ENCODE data around the gene TRAPPC14. TPM values are rescaled to one million over a fixed set of nuclear protein-coding genes. Genes with fewer than 3 reads are reported as not detected.
A peak's percentile ranks its signal among the peaks of the same experiment; 100 is the strongest.
"Not testable (repeated sequence)": the region's sequence is repeated elsewhere in the genome, so short reads cannot be mapped to it uniquely, and the experiment has no call there.

Gene TRAPPC14
- 10 to 100 TPM in 3 of 4 donors, 1 to 10 TPM in 1; 6.9 to 36.9 (median 12.7) TPM for total RNA-seq

GRCh38 chr7:100158229-100159098 is at the start of gene TRAPPC14:
TRAPPC14 (minus strand) TSS chr7:100158723; CDS start chr7:100158499, 224 bp downstream.
- Histone ChIP-seq H3K36me3 (peaks cover 0 to 37% (median 0%) of the 10 kb centered on the region in 3 donors), H3K27me3 (no peaks in the 10 kb centered on the region), H3K27ac (peak within 1 kb of the TSS; percentile 59 to 85 (median 84)), H3K4me1 (peaks cover 0 to 47% (median 17%) of the 10 kb centered on the region in 4 donors), H3K9me3 (no peaks in the 10 kb centered on the region), H3K4me3 (peak within 1 kb of the TSS; percentile 56 to 85 (median 80))
- TF ChIP-seq POLR2A (IDR thresholded peaks at IDR 0.05) (peak; percentile 24 to 41), CTCF (IDR thresholded peaks at IDR 0.05) (peak in 1 of 5 experiments; percentile 14), EP300 (IDR thresholded peaks at IDR 0.05) (peak; percentile 20 to 63)
- DNase-seq (ENCODE audit: low spot score in 2 of 2): peak; percentile 81 to 82
- 1 to 2% methylated on average over 23 to 54 of the region's 87 CpGs for WGBS, 2 donors

GRCh38 chr7:100204454-100204853 is 45.9 kb upstream of the TRAPPC14 start:
- Histone ChIP-seq H3K4me3 (no peak overlapping the region), H3K4me1 (no peaks in the 10 kb centered on the region), H3K9me3 (no peaks in the 10 kb centered on the region), H3K27me3 (no peaks in the 10 kb centered on the region), H3K27ac (no peak overlapping the region), H3K36me3 (peaks cover 0 to 15% (median 0%) of the 10 kb centered on the region in 3 donors)
- WGBS, 2 donors: 80 to 84% methylated on average over 9 of the region's 9 CpGs
- TF ChIP-seq POLR2A (IDR thresholded peaks at IDR 0.05) (no peak), EP300 (IDR thresholded peaks at IDR 0.05) (no peak), CTCF (IDR thresholded peaks at IDR 0.05) (no peak)
- DNase-seq (ENCODE audit: low spot score in 2 of 2): no peak

- 81 to 89% methylated on average over 11 of the region's 11 CpGs for WGBS, 2 donors
- H3K9me3 ChIP-seq: no peaks in the 10 kb centered on the region
- H3K4me1 ChIP-seq: no peaks in the 10 kb centered on the region
- no peak for TF ChIP-seq POLR2A (IDR thresholded peaks at IDR 0.05)
- no peak for TF ChIP-seq CTCF (IDR thresholded peaks at IDR 0.05)
- TF ChIP-seq EP300 (IDR thresholded peaks at IDR 0.05): no peak
- H3K4me3 ChIP-seq: no peak overlapping the region
- DNase-seq (ENCODE audit: low spot score in 2 of 2): no peak
- peaks cover 0 to 15% (median 0%) of the 10 kb centered on the region in 3 donors for H3K36me3 ChIP-seq
- no peaks in the 10 kb centered on the region for H3K27me3 ChIP-seq
- H3K27ac ChIP-seq: no peak overlapping the region
Measured at GRCh38 chr7:100200693-100201092, 42.2 kb upstream of the TRAPPC14 start.

- Histone ChIP-seq H3K27me3 (no peaks in the 10 kb centered on the region), H3K27ac (peak overlapping the region in 1 of 4 donors; percentile 61), H3K36me3 (peaks cover 0 to 15% (median 0%) of the 10 kb centered on the region in 3 donors), H3K4me1 (no peaks in the 10 kb centered on the region), H3K4me3 (no peak overlapping the region), H3K9me3 (no peaks in the 10 kb centered on the region)
- 34 to 60% methylated on average over 10 of the region's 10 CpGs for WGBS, 2 donors
- TF ChIP-seq POLR2A (IDR thresholded peaks at IDR 0.05): no peak
- no peak for TF ChIP-seq EP300 (IDR thresholded peaks at IDR 0.05)
- TF ChIP-seq CTCF (IDR thresholded peaks at IDR 0.05): no peak
- DNase-seq (ENCODE audit: low spot score in 2 of 2): no peak
Measured at GRCh38 chr7:100198266-100198665, 39.7 kb upstream of the TRAPPC14 start.

GRCh38 chr7:100195901-100196322 is 37.4 kb upstream of the TRAPPC14 start:
- not testable (repeated sequence) for H3K4me1 ChIP-seq; H3K9me3 ChIP-seq; H3K36me3 ChIP-seq; DNase-seq (ENCODE audit: low spot score in 2 of 2); H3K27me3 ChIP-seq; H3K4me3 ChIP-seq; H3K27ac ChIP-seq
- WGBS, 2 donors: 92 to 95% methylated on average over 6 of the region's 6 CpGs

Data from tibial nerve (tissue), 4 donors.